HepG2 (cell line): ENCODE results near the gene LGI1. TPM values are rescaled to one million over a fixed set of nuclear protein-coding genes. Genes with fewer than 3 reads are reported as not detected.

Experiments used
- ATAC-seq: fragments of 200-7000 bp; cut with Tn5 transposase; 3 replicates; pipeline ENCODE4 v1.9.1; 2020; ENCODE audit warnings: mild to moderate bottlenecking, moderate library complexity
- BruUV-seq: library from RNA; stranded (reverse); fragments of 400-500 nt; replicated peaks from 2 replicates; lab custom pipeline; 2021; lab: Mats Ljungman, UMichigan
- CTCF ChIA-PET: fragments of 300-600 bp; formaldehyde crosslinking; extraction: SDS; loops from one replicate; lab custom pipeline; 2021; ENCODE audit warnings: low total read pairs, inconsistent platforms, low intra/inter-chr PET ratio; lab: Yijun Ruan, JAX
- POLR2A ChIA-PET: fragments of 350-600 bp; sonication (Branson Sonifier 250); formaldehyde crosslinking; loops from one replicate; lab custom pipeline; 2020; ENCODE audit warnings: antibody characterized with exemption, inconsistent platforms; lab: Yijun Ruan, JAX
- DNase-seq: peaks from one replicate; pipeline ENCODE4 v3.0.0-alpha.2; 2015; ENCODE audit warnings: low spot score
- FAIRE-seq: peaks from 3 replicates; lab custom pipeline; 2011; peaks lifted over from hg19 to GRCh38; lab: Jason Lieb, UNC
- H2AFZ ChIP-seq: one replicate; pipeline ENCODE4 v1.6.1; 2011; ENCODE audit warnings: low read length, inconsistent platforms
- H3K27ac ChIP-seq: fragments of 300-600 bp; 3 replicates; pipeline ENCODE4 v1.8.0; 2011; ENCODE audit warnings: mixed run types, mild to moderate bottlenecking, mixed read lengths, low read length, inconsistent platforms; ENCODE audit not compliant: insufficient read depth; ENCODE audit errors: extremely low read length
- H3K27me3 ChIP-seq, 2 experiments: fragments of 200-600 bp in 1 of 2; 2 replicates in 1 of 2; 3 replicates in 1 of 2; pipeline versions ENCODE4 v1.6.0 to v1.8.0; 2011; ENCODE audit warnings: low read length in 2 of 2, mild to moderate bottlenecking in 2 of 2, moderate library complexity in 2 of 2, inconsistent platforms in 1 of 2; ENCODE audit not compliant: insufficient read depth in 2 of 2, control insufficient read depth in 1 of 2
- H3K36me3 ChIP-seq, 2 experiments: fragments of 200-600 bp in 1 of 2; replicated peaks in 1 of 2; 2 replicates in 1 of 2; 3 replicates in 1 of 2; pipeline versions ENCODE4 v1.5.1 to v1.8.0; 2011; ENCODE audit warnings: low read length in 2 of 2, inconsistent platforms in 1 of 2; ENCODE audit not compliant: insufficient read depth in 2 of 2, control insufficient read depth in 1 of 2
- H3K4me1 ChIP-seq: 2 replicates; pipeline ENCODE4 v1.5.1; 2012; ENCODE audit warnings: low read length, inconsistent platforms; ENCODE audit not compliant: insufficient read depth
- H3K4me2 ChIP-seq: 2 replicates; pipeline ENCODE4 v1.6.0; 2011; ENCODE audit warnings: low read depth, low read length, inconsistent platforms
- H3K4me3 ChIP-seq, 3 experiments: fragments of 200-600 bp in 1 of 3; sonication (generic), shearing (Covaris generic) in 1 of 3; replicated peaks in 1 of 3; 2 replicates each; pipeline ENCODE4 v1.5.1; 2011 to 2016; ENCODE audit warnings: low read length in 3 of 3, inconsistent platforms in 2 of 3, low read depth in 2 of 3, mild to moderate bottlenecking in 2 of 3, control low read depth in 1 of 3, mixed read lengths in 1 of 3; ENCODE audit not compliant: insufficient read depth in 1 of 3
- H3K79me2 ChIP-seq: one replicate; pipeline ENCODE4 v1.6.1; 2011; ENCODE audit warnings: low read length, inconsistent platforms; ENCODE audit not compliant: insufficient read depth
- H3K9ac ChIP-seq: 2 replicates; pipeline ENCODE4 v1.6.0; 2011; ENCODE audit warnings: mild to moderate bottlenecking, low read depth, low read length, inconsistent platforms; ENCODE audit not compliant: insufficient read depth
- H3K9me3 ChIP-seq: 2 replicates; pipeline ENCODE4 v1.5.1; 2012; ENCODE audit warnings: mild to moderate bottlenecking, low read length
- H4K20me1 ChIP-seq: 2 replicates; pipeline ENCODE4 v1.6.0; 2011; ENCODE audit warnings: inconsistent platforms, mild to moderate bottlenecking, low read length, moderate library complexity; ENCODE audit not compliant: insufficient read depth
- AGO1 ChIP-seq: fragments of 200-400 bp; formaldehyde crosslinking; IDR thresholded peaks from 2 replicates; pipeline ENCODE4 v1.6.1; 2017; ENCODE audit warnings: mild to moderate bottlenecking, low read depth, low read length, moderate library complexity; ENCODE audit not compliant: poor library complexity, severe bottlenecking
- GLI4 ChIP-seq: sonication (generic); formaldehyde crosslinking; IDR thresholded peaks from 2 replicates; pipeline ENCODE4 v1.5.1; 2020; ENCODE audit warnings: missing genetic modification reagents, mild to moderate bottlenecking, moderate library complexity, borderline replicate concordance
- JDP2 ChIP-seq: sonication (generic); formaldehyde crosslinking; IDR thresholded peaks from 2 replicates; pipeline ENCODE4 v1.8.1; 2022; ENCODE audit warnings: missing genetic modification reagents, borderline replicate concordance
- SNAPC2 ChIP-seq: sonication (generic); formaldehyde crosslinking; IDR thresholded peaks from 2 replicates; pipeline ENCODE4 v1.8.1; 2022; ENCODE audit warnings: mild to moderate bottlenecking, missing genetic modification reagents
- SRSF9 ChIP-seq: fragments of 200-400 bp; formaldehyde crosslinking; IDR thresholded peaks from 2 replicates; pipeline ENCODE4 v1.6.1; 2018; ENCODE audit warnings: borderline replicate concordance, mild to moderate bottlenecking, low read depth, low read length; ENCODE audit not compliant: insufficient read depth, poor library complexity, severe bottlenecking
- SYNCRIP ChIP-seq: fragments of 200-400 bp; formaldehyde crosslinking; IDR thresholded peaks from 2 replicates; pipeline ENCODE4 v1.6.1; 2018; ENCODE audit warnings: mild to moderate bottlenecking, low read depth, low read length; ENCODE audit not compliant: insufficient read depth
- ZBTB7B ChIP-seq: sonication (generic); formaldehyde crosslinking; IDR thresholded peaks from 2 replicates; pipeline ENCODE4 v1.4.0; 2020; ENCODE audit warnings: missing genetic modification reagents
- ZFP36 ChIP-seq: fragments of 150-350 bp; IDR thresholded peaks from 2 replicates; pipeline ENCODE4 v1.6.1; 2018; ENCODE audit warnings: borderline replicate concordance, low read length, low read depth; ENCODE audit not compliant: partially characterized antibody
- ZFP82 ChIP-seq: sonication (generic); formaldehyde crosslinking; IDR thresholded peaks from 2 replicates; pipeline ENCODE4 v1.5.1; 2020; ENCODE audit warnings: mild to moderate bottlenecking, missing genetic modification reagents, borderline replicate concordance
- ZFP90 ChIP-seq: sonication (generic); formaldehyde crosslinking; IDR thresholded peaks from 2 replicates; pipeline ENCODE4 v1.8.0; 2022; ENCODE audit warnings: missing genetic modification reagents, mild to moderate bottlenecking, inconsistent platforms, borderline replicate concordance
- ZIK1 ChIP-seq: sonication (generic); formaldehyde crosslinking; IDR thresholded peaks from 2 replicates; pipeline ENCODE4 v1.5.0; 2020; ENCODE audit warnings: mild to moderate bottlenecking, low read depth, missing genetic modification reagents, borderline replicate concordance
- ZNF333 ChIP-seq: sonication (generic); formaldehyde crosslinking; IDR thresholded peaks from 2 replicates; pipeline ENCODE4 v1.4.0; 2020; ENCODE audit warnings: mild to moderate bottlenecking, missing genetic modification reagents, borderline replicate concordance
- ZNF343 ChIP-seq: sonication (generic); formaldehyde crosslinking; IDR thresholded peaks from 2 replicates; pipeline ENCODE4 v1.4.0; 2020; ENCODE audit warnings: mild to moderate bottlenecking, missing genetic modification reagents
- ZNF354B ChIP-seq: sonication (generic); formaldehyde crosslinking; IDR thresholded peaks from 2 replicates; pipeline ENCODE4 v1.8.0; 2022; ENCODE audit warnings: mild to moderate bottlenecking, missing genetic modification reagents
- ZNF576 ChIP-seq: sonication (generic); formaldehyde crosslinking; IDR thresholded peaks from 2 replicates; pipeline ENCODE4 v1.4.0; 2020; ENCODE audit warnings: mild to moderate bottlenecking, missing genetic modification reagents
- ZNF749 ChIP-seq: sonication (generic); formaldehyde crosslinking; IDR thresholded peaks from 2 replicates; pipeline ENCODE4 v1.8.0; 2022; ENCODE audit warnings: mild to moderate bottlenecking, missing genetic modification reagents, moderate library complexity, borderline replicate concordance
- WGBS: methylation state at CpG from one replicate; pipeline ENCODE4 v1.1.6; 2017; ENCODE audit warnings: low lambda C conversion rate; 5-methylcytosine and 5-hydroxymethylcytosine counted together
- in situ Hi-C: cut with HindIII; loops from 2 replicates; pipeline ENCODE4 v1.10.0; 2017; ENCODE audit warnings: low pct_unique_long_range_greater_than_20kb; ENCODE audit not compliant: extremely low pct_ligation_motif_present
- intact Hi-C: fragments of 100-400 bp; cut with micrococcal nuclease; formaldehyde crosslinking; loops from one replicate; pipeline ENCODE4 v1.10.0; 2022; ENCODE audit not compliant: unreplicated experiment
- polyA plus RNA-seq, 8 experiments: library from polyadenylated mRNA; depleted of rRNA in 3 of 8; stranded (reverse) in 7 of 8; unstranded in 1 of 8; fragments of >200 nt; fragmentation: Illumina TruSeq in 4 of 8; extraction: Trizol in 4 of 8; gene quantifications; 2 replicates each; pipeline versions ENCODE4 v1.2.1 to v1.2.3, GENCODE V29; 2011 to 2016; ENCODE audit warnings: low read depth in 4 of 8, missing spikeins in 1 of 8, mixed read lengths in 1 of 8; ENCODE audit not compliant: insufficient read depth in 1 of 8
- total RNA-seq, 5 experiments: library from RNA; depleted of rRNA; stranded (reverse); fragments of >200 nt; fragmentation: Illumina TruSeq; extraction: Trizol; gene quantifications; 2 replicates each; pipeline ENCODE4 v1.2.3, GENCODE V29; 2016; ENCODE audit warnings: low read depth in 1 of 5
- TF ChIP-seq, protein P1 (sequence below): sonication (generic); formaldehyde crosslinking; IDR thresholded peaks from 2 replicates; pipeline ENCODE4 v1.4.0; 2020; ENCODE audit warnings: missing genetic modification reagents

LGI1 gene
- total and polyA plus RNA-seq, 2 of the 13 experiments (the other 11 are each of a cell fraction or from before 2014, with no cell fraction given) = not detected

DNA sequence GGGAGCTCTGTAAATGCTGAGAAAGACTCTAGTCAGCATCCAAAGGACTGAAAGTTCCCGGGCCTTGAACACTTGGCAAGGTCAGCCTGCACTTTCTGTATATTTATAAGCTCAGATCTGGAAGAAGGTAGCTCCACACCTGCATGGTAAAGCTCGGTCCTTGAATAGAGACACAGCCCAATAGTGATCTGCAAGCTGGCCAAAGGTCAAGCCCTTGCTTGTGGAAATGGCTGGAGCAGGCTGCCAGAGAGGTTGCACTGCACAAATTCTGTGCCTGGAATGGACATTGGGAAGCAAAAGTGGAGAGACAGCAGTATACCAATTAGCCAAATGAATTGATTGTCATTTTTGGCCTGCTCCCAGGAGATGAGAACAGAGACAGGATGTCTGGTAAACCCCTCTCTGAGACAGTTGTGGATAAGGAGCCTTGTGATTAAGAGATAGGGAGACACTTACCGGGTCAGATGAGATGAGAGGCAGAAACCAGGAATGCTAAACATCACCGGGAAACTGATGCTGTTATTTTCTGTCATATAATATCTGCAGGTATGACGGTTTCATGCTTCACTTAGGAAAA, 47.3 kb upstream of the LGI1 start:
- no peak for TF ChIP-seq AGO1
- TF ChIP-seq SRSF9 = no peak
- no peak for TF ChIP-seq SYNCRIP
- TF ChIP-seq ZNF576 (CRISPR knock-in tag) = no peak
- no peak for TF ChIP-seq ZNF354B (CRISPR knock-in tag)
- in situ Hi-C loops = no loop called here
- Histone ChIP-seq H3K9me3 (no peaks in the 10 kb centered on the region), H3K4me2 (no peak overlapping the region), H3K27ac (no peak overlapping the region), H3K27me3 (peaks cover 0 to 3% of the 10 kb centered on the region in 2 experiments; a peak in 1 of 5 replicates), H2AFZ (no peak overlapping the region), H3K4me1 (peaks cover 9% of the 10 kb centered on the region), H3K36me3 (no peaks in the 10 kb centered on the region), H3K9ac (no peak overlapping the region), H4K20me1 (no peaks in the 10 kb centered on the region), H3K79me2 (no peaks in the 10 kb centered on the region), H3K4me3 (no peak overlapping the region)
- CTCF ChIA-PET = no interaction called here
- POLR2A ChIA-PET = no interaction called here
- FAIRE-seq = no peak
- no TSS peak for BruUV-seq
- peak; percentile 66 for ATAC-seq
- no peak for DNase-seq
- WGBS = 43% methylated on average over 5 of the region's 5 CpGs
- intact Hi-C loops = no loop called here

GRCh38 chr10:93711891-93712290, 45.8 kb upstream of the LGI1 start:
- H3K79me2 ChIP-seq = no peaks in the 10 kb centered on the region
- no peak overlapping the region for H3K4me3 ChIP-seq
- BruUV-seq = no TSS peak
- H3K9me3 ChIP-seq = no peaks in the 10 kb centered on the region
- in situ Hi-C loops = no loop called here
- peaks cover 0 to 3% of the 10 kb centered on the region in 2 experiments; a peak in 1 of 5 replicates for H3K27me3 ChIP-seq
- no peak overlapping the region for H2AFZ ChIP-seq
- ATAC-seq (no peak), DNase-seq (no peak), FAIRE-seq (no peak)
- no peaks in the 10 kb centered on the region for H3K36me3 ChIP-seq
- no peak overlapping the region for H3K4me2 ChIP-seq
- no peaks in the 10 kb centered on the region for H4K20me1 ChIP-seq
- H3K4me1 ChIP-seq = peaks cover 9% of the 10 kb centered on the region
- H3K9ac ChIP-seq = no peak overlapping the region
- ChIA-PET POLR2A (no interaction called here), CTCF (no interaction called here)
- 42% methylated on average over 3 of the region's 3 CpGs for WGBS
- no peak overlapping the region for H3K27ac ChIP-seq
- intact Hi-C loops = no loop called here
- TF ChIP-seq ZBTB7B (CRISPR knock-in tag) = no peak
- TF ChIP-seq SNAPC2 (CRISPR knock-in tag) = no peak
- TF ChIP-seq ZNF343 (CRISPR knock-in tag) = no peak
- TF ChIP-seq ZFP82 (CRISPR knock-in tag) = no peak
- TF ChIP-seq JDP2 (CRISPR knock-in tag) = no peak
- TF ChIP-seq ZNF333 (CRISPR knock-in tag) = no peak
- no peak for TF ChIP-seq GLI4 (CRISPR knock-in tag)
- no peak for TF ChIP-seq ZNF749 (CRISPR knock-in tag)
- TF ChIP-seq ZFP36 = no peak
- TF ChIP-seq, protein P1, sequence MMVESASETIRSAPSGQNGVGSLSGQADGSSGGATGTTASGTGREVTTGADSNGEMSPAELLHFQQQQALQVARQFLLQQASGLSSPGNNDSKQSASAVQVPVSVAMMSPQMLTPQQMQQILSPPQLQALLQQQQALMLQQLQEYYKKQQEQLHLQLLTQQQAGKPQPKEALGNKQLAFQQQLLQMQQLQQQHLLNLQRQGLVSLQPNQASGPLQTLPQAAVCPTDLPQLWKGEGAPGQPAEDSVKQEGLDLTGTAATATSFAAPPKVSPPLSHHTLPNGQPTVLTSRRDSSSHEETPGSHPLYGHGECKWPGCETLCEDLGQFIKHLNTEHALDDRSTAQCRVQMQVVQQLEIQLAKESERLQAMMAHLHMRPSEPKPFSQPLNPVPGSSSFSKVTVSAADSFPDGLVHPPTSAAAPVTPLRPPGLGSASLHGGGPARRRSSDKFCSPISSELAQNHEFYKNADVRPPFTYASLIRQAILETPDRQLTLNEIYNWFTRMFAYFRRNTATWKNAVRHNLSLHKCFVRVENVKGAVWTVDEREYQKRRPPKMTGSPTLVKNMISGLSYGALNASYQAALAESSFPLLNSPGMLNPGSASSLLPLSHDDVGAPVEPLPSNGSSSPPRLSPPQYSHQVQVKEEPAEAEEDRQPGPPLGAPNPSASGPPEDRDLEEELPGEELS = no peak
- no peak for TF ChIP-seq ZIK1 (CRISPR knock-in tag)
- TF ChIP-seq ZFP90 (CRISPR knock-in tag) = no peak
